ENCODE results near the gene FBXW7. TPM values are rescaled to one million over a fixed set of nuclear protein-coding genes. Genes with fewer than 3 reads are reported as not detected.

Gene FBXW7
- polyA plus RNA-seq, 1 donor from 2014 or later, result 55.7 TPM

DNA sequence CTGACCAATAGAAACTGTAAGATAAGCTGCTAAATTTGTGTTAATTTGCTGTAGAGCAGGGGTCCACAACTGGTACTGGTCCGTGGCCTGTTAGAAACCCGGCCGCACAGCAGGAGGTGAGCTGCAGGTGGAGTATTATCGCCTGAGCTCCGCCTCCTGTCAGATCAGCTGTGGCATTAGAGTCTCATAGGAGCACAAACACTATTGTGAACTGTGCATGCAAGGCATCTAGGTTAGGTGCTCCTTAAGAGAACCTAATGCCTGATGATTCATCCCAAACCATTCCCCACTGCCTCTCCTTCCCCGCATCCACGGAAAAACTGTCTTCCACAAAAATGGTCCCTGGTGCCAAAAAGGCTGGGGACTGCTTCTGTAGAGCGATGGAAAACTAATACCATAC lies 19.7 kb downstream of the FBXW7 start:
- Histone ChIP-seq H3K9ac (ENCODE audit: low read length) (no peak overlapping the region), H3K4me3 (ENCODE audit: low read length) (no peak overlapping the region), H3K9me3 (ENCODE audit: low read length) (no peaks in the 10 kb centered on the region), H3K27me3 (ENCODE audit: insufficient read depth, low read depth, low read length) (no peaks in the 10 kb centered on the region), H3K79me2 (replicated peaks; ENCODE audit: insufficient read depth, low read length) (peaks cover 8% of the 10 kb centered on the region), H3K4me2 (ENCODE audit: low read length) (no peak overlapping the region), H3K36me3 (ENCODE audit: insufficient read depth, low read length) (no peaks in the 10 kb centered on the region), H3K27ac (ENCODE audit: low read length) (no peak overlapping the region), H2AFZ (ENCODE audit: low read depth, low read length) (no peak overlapping the region), H4K20me1 (ENCODE audit: insufficient read depth) (no peaks in the 10 kb centered on the region), H3K9me2 (ENCODE audit: insufficient read depth, low read length) (no peaks in the 10 kb centered on the region), H3F3A (ENCODE audit: insufficient read depth, low read length, poor library complexity, severe bottlenecking) (no peaks in the 10 kb centered on the region)
- TF ChIP-seq SMC3 (conservative IDR thresholded peaks at IDR 0.05; ENCODE audit: poor library complexity) (no peak), TAF1 (IDR thresholded peaks at IDR 0.05; ENCODE audit: low read depth) (no peak)

GRCh38 chr4:152515678-152516077 lies 20.2 kb downstream of the FBXW7 start:
- no peaks in the 10 kb centered on the region for H4K20me1 ChIP-seq (ENCODE audit: insufficient read depth)
- H3F3A ChIP-seq (ENCODE audit: insufficient read depth, low read length, poor library complexity, severe bottlenecking), result no peaks in the 10 kb centered on the region
- H3K79me2 ChIP-seq (replicated peaks; ENCODE audit: insufficient read depth, low read length), result peaks cover 8% of the 10 kb centered on the region
- H3K27me3 ChIP-seq (ENCODE audit: insufficient read depth, low read depth, low read length), result no peaks in the 10 kb centered on the region
- H2AFZ ChIP-seq (ENCODE audit: low read depth, low read length), result no peak overlapping the region
- no peak overlapping the region for H3K27ac ChIP-seq (ENCODE audit: low read length)
- H3K4me3 ChIP-seq (ENCODE audit: low read length), result no peak overlapping the region
- no peak overlapping the region for H3K9ac ChIP-seq (ENCODE audit: low read length)
- H3K4me2 ChIP-seq (ENCODE audit: low read length), result no peak overlapping the region
- TF ChIP-seq POLR2AphosphoS5 (IDR thresholded peaks at IDR 0.05), result no peak
- TF ChIP-seq, protein P1, sequence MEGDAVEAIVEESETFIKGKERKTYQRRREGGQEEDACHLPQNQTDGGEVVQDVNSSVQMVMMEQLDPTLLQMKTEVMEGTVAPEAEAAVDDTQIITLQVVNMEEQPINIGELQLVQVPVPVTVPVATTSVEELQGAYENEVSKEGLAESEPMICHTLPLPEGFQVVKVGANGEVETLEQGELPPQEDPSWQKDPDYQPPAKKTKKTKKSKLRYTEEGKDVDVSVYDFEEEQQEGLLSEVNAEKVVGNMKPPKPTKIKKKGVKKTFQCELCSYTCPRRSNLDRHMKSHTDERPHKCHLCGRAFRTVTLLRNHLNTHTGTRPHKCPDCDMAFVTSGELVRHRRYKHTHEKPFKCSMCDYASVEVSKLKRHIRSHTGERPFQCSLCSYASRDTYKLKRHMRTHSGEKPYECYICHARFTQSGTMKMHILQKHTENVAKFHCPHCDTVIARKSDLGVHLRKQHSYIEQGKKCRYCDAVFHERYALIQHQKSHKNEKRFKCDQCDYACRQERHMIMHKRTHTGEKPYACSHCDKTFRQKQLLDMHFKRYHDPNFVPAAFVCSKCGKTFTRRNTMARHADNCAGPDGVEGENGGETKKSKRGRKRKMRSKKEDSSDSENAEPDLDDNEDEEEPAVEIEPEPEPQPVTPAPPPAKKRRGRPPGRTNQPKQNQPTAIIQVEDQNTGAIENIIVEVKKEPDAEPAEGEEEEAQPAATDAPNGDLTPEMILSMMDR (IDR thresholded peaks at IDR 0.05; ENCODE audit: poor library complexity, severe bottlenecking), result no peak
- TF ChIP-seq EP300 (conservative IDR thresholded peaks at IDR 0.05; ENCODE audit: poor library complexity, severe bottlenecking), result no peak
- TF ChIP-seq, protein P2, sequence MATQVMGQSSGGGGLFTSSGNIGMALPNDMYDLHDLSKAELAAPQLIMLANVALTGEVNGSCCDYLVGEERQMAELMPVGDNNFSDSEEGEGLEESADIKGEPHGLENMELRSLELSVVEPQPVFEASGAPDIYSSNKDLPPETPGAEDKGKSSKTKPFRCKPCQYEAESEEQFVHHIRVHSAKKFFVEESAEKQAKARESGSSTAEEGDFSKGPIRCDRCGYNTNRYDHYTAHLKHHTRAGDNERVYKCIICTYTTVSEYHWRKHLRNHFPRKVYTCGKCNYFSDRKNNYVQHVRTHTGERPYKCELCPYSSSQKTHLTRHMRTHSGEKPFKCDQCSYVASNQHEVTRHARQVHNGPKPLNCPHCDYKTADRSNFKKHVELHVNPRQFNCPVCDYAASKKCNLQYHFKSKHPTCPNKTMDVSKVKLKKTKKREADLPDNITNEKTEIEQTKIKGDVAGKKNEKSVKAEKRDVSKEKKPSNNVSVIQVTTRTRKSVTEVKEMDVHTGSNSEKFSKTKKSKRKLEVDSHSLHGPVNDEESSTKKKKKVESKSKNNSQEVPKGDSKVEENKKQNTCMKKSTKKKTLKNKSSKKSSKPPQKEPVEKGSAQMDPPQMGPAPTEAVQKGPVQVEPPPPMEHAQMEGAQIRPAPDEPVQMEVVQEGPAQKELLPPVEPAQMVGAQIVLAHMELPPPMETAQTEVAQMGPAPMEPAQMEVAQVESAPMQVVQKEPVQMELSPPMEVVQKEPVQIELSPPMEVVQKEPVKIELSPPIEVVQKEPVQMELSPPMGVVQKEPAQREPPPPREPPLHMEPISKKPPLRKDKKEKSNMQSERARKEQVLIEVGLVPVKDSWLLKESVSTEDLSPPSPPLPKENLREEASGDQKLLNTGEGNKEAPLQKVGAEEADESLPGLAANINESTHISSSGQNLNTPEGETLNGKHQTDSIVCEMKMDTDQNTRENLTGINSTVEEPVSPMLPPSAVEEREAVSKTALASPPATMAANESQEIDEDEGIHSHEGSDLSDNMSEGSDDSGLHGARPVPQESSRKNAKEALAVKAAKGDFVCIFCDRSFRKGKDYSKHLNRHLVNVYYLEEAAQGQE (IDR thresholded peaks at IDR 0.05; ENCODE audit: borderline replicate concordance), result no peak
- TF ChIP-seq TAF1 (IDR thresholded peaks at IDR 0.05; ENCODE audit: low read depth), result no peak
- no peak for TF ChIP-seq MXI1 (conservative IDR thresholded peaks at IDR 0.05; ENCODE audit: poor library complexity, severe bottlenecking)
- TF ChIP-seq RAD21 (conservative IDR thresholded peaks at IDR 0.05), result no peak
- TF ChIP-seq SMC3 (conservative IDR thresholded peaks at IDR 0.05; ENCODE audit: poor library complexity), result no peak
- TF ChIP-seq EZH2 (IDR thresholded peaks at IDR 0.05; ENCODE audit: borderline replicate concordance, insufficient read depth, low read length, poor library complexity, severe bottlenecking), result no peak
- H3K36me3 ChIP-seq (ENCODE audit: insufficient read depth, low read length), result no peaks in the 10 kb centered on the region
- no peaks in the 10 kb centered on the region for H3K9me2 ChIP-seq (ENCODE audit: insufficient read depth, low read length)
- no peaks in the 10 kb centered on the region for H3K9me3 ChIP-seq (ENCODE audit: low read length)

DNA sequence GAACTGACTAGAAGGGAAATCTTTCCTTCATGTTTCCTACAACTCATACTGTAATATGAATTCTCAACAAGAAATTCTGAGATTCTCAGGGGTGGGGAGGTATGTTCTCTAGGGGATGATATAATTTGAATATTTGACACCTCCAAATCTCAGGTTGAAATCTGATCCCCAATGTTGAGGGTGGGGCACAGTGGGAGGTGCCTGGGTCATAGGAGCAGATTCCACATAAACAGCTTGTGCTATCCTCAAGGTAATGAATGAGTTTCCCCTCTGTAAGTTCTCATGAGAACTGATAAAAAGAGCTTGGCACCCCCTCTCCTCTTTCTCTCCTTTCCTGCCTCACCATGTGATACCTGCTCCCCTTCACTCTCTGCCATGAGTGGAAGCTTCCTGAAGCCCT lies 21.5 kb downstream of the FBXW7 start:
- Histone ChIP-seq H3K9ac (ENCODE audit: low read length) (no peak overlapping the region), H3K9me3 (ENCODE audit: low read length) (no peaks in the 10 kb centered on the region), H3K27me3 (ENCODE audit: insufficient read depth, low read depth, low read length) (no peaks in the 10 kb centered on the region), H3K9me2 (ENCODE audit: insufficient read depth, low read length) (no peaks in the 10 kb centered on the region), H3K27ac (ENCODE audit: low read length) (no peak overlapping the region), H3K36me3 (ENCODE audit: insufficient read depth, low read length) (no peaks in the 10 kb centered on the region), H3K4me2 (ENCODE audit: low read length) (no peak overlapping the region), H3K79me2 (replicated peaks; ENCODE audit: insufficient read depth, low read length) (peaks cover 8% of the 10 kb centered on the region), H2AFZ (ENCODE audit: low read depth, low read length) (no peak overlapping the region), H3F3A (ENCODE audit: insufficient read depth, low read length, poor library complexity, severe bottlenecking) (no peaks in the 10 kb centered on the region), H4K20me1 (ENCODE audit: insufficient read depth) (no peaks in the 10 kb centered on the region), H3K4me3 (ENCODE audit: low read length) (no peak overlapping the region)
- TF ChIP-seq, protein P2 (IDR thresholded peaks at IDR 0.05; ENCODE audit: borderline replicate concordance), result no peak
- TF ChIP-seq MXI1 (conservative IDR thresholded peaks at IDR 0.05; ENCODE audit: poor library complexity, severe bottlenecking) (no peak), TAF1 (IDR thresholded peaks at IDR 0.05; ENCODE audit: low read depth) (no peak)
- TF ChIP-seq, protein P1 (IDR thresholded peaks at IDR 0.05; ENCODE audit: poor library complexity, severe bottlenecking), result no peak

Measured in neural cell (in vitro differentiated cells).